Measurements from ENCODE around the gene HMGN1. TPM values are rescaled to one million over a fixed set of nuclear protein-coding genes. Genes with fewer than 3 reads are reported as not detected.
A peak's percentile ranks its signal among the peaks of the same experiment; 100 is the strongest.

The HMGN1 gene
- total RNA-seq, 3 donors from 2014 or later (not counting 1 experiment from before 2014, with no cell fraction given) = 187 to 228 (median 219) TPM

DNA sequence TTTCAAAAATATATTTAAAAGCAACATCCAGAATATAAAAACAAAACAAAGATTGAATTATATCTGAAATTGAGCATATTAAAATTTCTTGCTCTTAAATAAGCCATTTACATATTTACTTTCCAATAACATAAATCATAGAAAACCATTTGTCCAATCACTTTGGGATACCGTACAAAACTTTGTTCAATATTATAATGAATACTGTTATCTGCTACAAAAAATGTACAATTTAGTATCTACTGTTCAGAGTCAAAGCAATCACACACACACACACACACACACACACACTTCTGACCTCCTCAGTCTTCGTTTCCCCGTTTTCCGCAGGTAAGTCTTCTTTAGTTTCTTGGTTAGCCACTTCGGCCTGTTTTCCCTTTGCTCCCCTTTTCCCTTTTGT, 4.0 kb downstream of the HMGN1 start:
- WGBS (ENCODE audit: insufficient coverage) = 93% methylated on average over 4 of the region's 5 CpGs
- H3K27me3 ChIP-seq (ENCODE audit: control insufficient read depth, insufficient read depth, low read length) = no peaks in the 10 kb centered on the region
- Mint-ChIP-seq H3K27ac (peak overlapping the region; percentile 62 to 87), H3K9me3 (no peaks in the 10 kb centered on the region), H3K4me3 (no peak overlapping the region), H3K36me3 (no peaks in the 10 kb centered on the region), H3K4me1 (peaks cover 28 to 35% of the 10 kb centered on the region in 2 donors), H3K27me3 (ENCODE audit: low read depth in 2 of 2) (no peaks in the 10 kb centered on the region)
- DNase-seq = no peak
- H3K9me3 ChIP-seq (ENCODE audit: control insufficient read depth, insufficient read depth, low read length) = no peaks in the 10 kb centered on the region
- intact Hi-C loops (cut with micrococcal nuclease) = no loop called here
- no peak for ATAC-seq
- H3K27ac ChIP-seq (ENCODE audit: low read length) = no peak overlapping the region
- TF ChIP-seq, protein P1, sequence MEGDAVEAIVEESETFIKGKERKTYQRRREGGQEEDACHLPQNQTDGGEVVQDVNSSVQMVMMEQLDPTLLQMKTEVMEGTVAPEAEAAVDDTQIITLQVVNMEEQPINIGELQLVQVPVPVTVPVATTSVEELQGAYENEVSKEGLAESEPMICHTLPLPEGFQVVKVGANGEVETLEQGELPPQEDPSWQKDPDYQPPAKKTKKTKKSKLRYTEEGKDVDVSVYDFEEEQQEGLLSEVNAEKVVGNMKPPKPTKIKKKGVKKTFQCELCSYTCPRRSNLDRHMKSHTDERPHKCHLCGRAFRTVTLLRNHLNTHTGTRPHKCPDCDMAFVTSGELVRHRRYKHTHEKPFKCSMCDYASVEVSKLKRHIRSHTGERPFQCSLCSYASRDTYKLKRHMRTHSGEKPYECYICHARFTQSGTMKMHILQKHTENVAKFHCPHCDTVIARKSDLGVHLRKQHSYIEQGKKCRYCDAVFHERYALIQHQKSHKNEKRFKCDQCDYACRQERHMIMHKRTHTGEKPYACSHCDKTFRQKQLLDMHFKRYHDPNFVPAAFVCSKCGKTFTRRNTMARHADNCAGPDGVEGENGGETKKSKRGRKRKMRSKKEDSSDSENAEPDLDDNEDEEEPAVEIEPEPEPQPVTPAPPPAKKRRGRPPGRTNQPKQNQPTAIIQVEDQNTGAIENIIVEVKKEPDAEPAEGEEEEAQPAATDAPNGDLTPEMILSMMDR (IDR thresholded peaks at IDR 0.05) = no peak
- H3K4me3 ChIP-seq (ENCODE audit: low read length) = no peak overlapping the region
- H3K4me1 ChIP-seq (ENCODE audit: control insufficient read depth, insufficient read depth, low read length) = peaks cover 4% of the 10 kb centered on the region
- H3K36me3 ChIP-seq (ENCODE audit: control insufficient read depth, insufficient read depth, low read length) = peaks cover 38% of the 10 kb centered on the region

DNA sequence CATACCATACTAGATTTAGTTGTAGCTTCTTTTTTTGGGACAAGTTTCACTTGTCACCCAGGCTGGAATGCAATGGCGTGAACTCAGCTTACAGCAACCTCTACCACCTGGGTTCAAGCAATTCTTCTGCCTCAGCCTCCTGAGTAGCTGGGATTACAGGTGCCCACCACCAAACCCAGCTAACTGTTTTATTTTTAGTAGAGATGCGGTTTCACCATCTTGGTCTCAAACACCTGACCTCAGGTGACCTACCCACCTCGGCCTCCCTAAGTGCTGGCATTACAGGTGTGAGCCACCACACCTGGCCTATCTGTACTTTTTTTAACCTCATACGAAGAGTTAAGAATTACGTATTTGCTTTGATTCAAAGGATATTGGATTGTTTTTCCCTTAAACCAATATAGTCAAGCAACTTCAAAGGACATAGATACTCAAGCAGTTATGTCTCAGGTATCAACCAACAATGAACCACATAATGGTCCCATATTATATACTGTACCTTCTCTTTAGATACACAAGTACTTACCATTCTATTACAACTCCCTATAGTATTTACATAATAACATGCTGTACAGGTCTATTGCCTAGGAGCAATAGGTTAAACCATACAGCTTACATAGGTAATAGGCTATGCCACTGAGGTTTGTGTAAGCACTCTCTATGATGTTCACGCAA, 7.5 kb downstream of the HMGN1 start:
- DNase-seq = no peak
- Mint-ChIP-seq H3K27ac (peak overlapping the region in 1 of 2 donors; percentile 9), H3K9me3 (no peaks in the 10 kb centered on the region), H3K36me3 (no peaks in the 10 kb centered on the region), H3K4me3 (no peak overlapping the region), H3K27me3 (ENCODE audit: low read depth in 2 of 2) (no peaks in the 10 kb centered on the region), H3K4me1 (peaks cover 15 to 17% of the 10 kb centered on the region in 2 donors)
- TF ChIP-seq, protein P1 (IDR thresholded peaks at IDR 0.05) = no peak
- peaks cover 36% of the 10 kb centered on the region for H3K36me3 ChIP-seq (ENCODE audit: control insufficient read depth, insufficient read depth, low read length)
- H3K27me3 ChIP-seq (ENCODE audit: control insufficient read depth, insufficient read depth, low read length) = no peaks in the 10 kb centered on the region
- ATAC-seq = no peak
- H3K9me3 ChIP-seq (ENCODE audit: control insufficient read depth, insufficient read depth, low read length) = no peaks in the 10 kb centered on the region
- H3K4me3 ChIP-seq (ENCODE audit: low read length) = no peak overlapping the region
- no peaks in the 10 kb centered on the region for H3K4me1 ChIP-seq (ENCODE audit: control insufficient read depth, insufficient read depth, low read length)
- 92% methylated on average over 6 of the region's 6 CpGs for WGBS (ENCODE audit: insufficient coverage)
- intact Hi-C loops (cut with micrococcal nuclease) = no loop called here
- H3K27ac ChIP-seq (ENCODE audit: low read length) = no peak overlapping the region

DNA sequence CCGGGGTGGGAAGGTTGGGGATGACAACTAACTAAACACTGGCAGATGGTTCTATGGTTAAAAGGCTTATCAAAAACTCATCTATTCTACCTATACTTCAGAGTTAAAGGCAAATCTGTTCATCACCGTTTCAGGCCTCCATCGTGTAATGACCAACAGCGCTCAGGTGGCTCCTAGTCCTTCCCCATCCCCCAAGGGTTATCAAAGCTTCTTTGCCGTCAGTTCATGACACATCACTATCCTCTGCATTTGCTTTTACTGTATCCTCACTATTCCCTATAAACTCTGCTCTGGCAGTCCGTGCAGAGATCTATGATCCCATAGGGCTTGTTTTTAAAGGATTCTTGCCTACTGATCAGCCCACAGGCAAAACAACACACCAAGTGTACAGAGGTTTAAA, 8.2 kb downstream of the HMGN1 start:
- 96% methylated on average over 6 of the region's 6 CpGs for WGBS (ENCODE audit: insufficient coverage)
- Histone ChIP-seq H3K9me3 (ENCODE audit: control insufficient read depth, insufficient read depth, low read length) (no peaks in the 10 kb centered on the region), H3K4me1 (ENCODE audit: control insufficient read depth, insufficient read depth, low read length) (no peaks in the 10 kb centered on the region), H3K27me3 (ENCODE audit: control insufficient read depth, insufficient read depth, low read length) (no peaks in the 10 kb centered on the region), H3K36me3 (ENCODE audit: control insufficient read depth, insufficient read depth, low read length) (peaks cover 33% of the 10 kb centered on the region), H3K27ac (ENCODE audit: low read length) (no peak overlapping the region), H3K4me3 (ENCODE audit: low read length) (no peak overlapping the region)
- Mint-ChIP-seq H3K36me3 (no peaks in the 10 kb centered on the region), H3K4me3 (no peak overlapping the region), H3K9me3 (no peaks in the 10 kb centered on the region), H3K4me1 (peaks cover 8 to 13% of the 10 kb centered on the region in 2 donors), H3K27ac (no peak overlapping the region), H3K27me3 (ENCODE audit: low read depth in 2 of 2) (no peaks in the 10 kb centered on the region)
- TF ChIP-seq, protein P1 (IDR thresholded peaks at IDR 0.05) = no peak
- no peak for ATAC-seq
- DNase-seq = no peak
- intact Hi-C loops (cut with micrococcal nuclease) = no loop called here

DNA sequence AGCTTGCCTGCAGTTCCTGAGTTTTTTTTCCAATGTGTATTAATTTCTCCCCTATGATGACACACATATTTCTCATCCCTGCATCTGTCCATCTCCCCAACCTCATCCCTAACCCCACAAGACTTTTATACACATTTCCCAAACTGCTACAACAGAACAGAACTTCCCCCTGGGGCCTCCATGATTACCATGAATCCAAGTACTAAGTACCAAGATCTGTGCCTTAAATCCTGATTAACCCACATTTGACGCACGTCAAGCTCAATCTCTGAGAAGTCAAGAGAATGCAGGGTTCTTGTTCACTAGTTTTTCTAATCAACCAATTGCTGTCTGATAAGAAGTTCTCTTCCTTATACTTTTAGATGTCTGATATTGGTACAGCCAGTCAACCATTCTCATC, 9.7 kb downstream of the HMGN1 start:
- Histone ChIP-seq H3K27me3 (ENCODE audit: control insufficient read depth, insufficient read depth, low read length) (no peaks in the 10 kb centered on the region), H3K4me3 (ENCODE audit: low read length) (no peak overlapping the region), H3K36me3 (ENCODE audit: control insufficient read depth, insufficient read depth, low read length) (peaks cover 19% of the 10 kb centered on the region), H3K4me1 (ENCODE audit: control insufficient read depth, insufficient read depth, low read length) (no peaks in the 10 kb centered on the region), H3K27ac (ENCODE audit: low read length) (no peak overlapping the region), H3K9me3 (ENCODE audit: control insufficient read depth, insufficient read depth, low read length) (no peaks in the 10 kb centered on the region)
- WGBS (ENCODE audit: insufficient coverage) = 81% methylated on average over 2 of the region's 2 CpGs
- no peaks in the 10 kb centered on the region for H3K9me3 Mint-ChIP-seq
- no peak for ATAC-seq
- intact Hi-C loops (cut with micrococcal nuclease) = no loop called here
- TF ChIP-seq, protein P1 (IDR thresholded peaks at IDR 0.05) = no peak
- H3K4me3 Mint-ChIP-seq = no peak overlapping the region
- H3K27ac Mint-ChIP-seq = no peak overlapping the region
- H3K36me3 Mint-ChIP-seq = no peaks in the 10 kb centered on the region
- no peaks in the 10 kb centered on the region for H3K27me3 Mint-ChIP-seq (ENCODE audit: low read depth in 2 of 2)
- H3K4me1 Mint-ChIP-seq = peaks cover 0 to 4% of the 10 kb centered on the region in 2 donors
- DNase-seq = no peak

Data from natural killer cell (primary cell).